IPS-18a (cell line): Measurements from ENCODE around the gene FAM222B.
A peak's percentile ranks its signal among the peaks of the same experiment; 100 is the strongest.

Experiments
- H3K27ac ChIP-seq: one replicate; pipeline ENCODE4 v1.5.1; 2013; ENCODE audit warnings: low read length
- H3K27me3 ChIP-seq: one replicate; pipeline ENCODE4 v1.6.1; 2013; ENCODE audit warnings: mild to moderate bottlenecking, low read length; ENCODE audit not compliant: control insufficient read depth, insufficient read depth
- H3K36me3 ChIP-seq: one replicate; pipeline ENCODE4 v1.6.1; 2013; ENCODE audit warnings: low read depth, low read length; ENCODE audit not compliant: control insufficient read depth
- H3K4me1 ChIP-seq: one replicate; pipeline ENCODE4 v1.6.1; 2013; ENCODE audit warnings: low read depth, low read length; ENCODE audit not compliant: control insufficient read depth
- H3K4me3 ChIP-seq: one replicate; pipeline ENCODE4 v1.5.1; 2013; ENCODE audit warnings: low read length
- H3K9ac ChIP-seq: one replicate; pipeline ENCODE4 v1.6.1; 2013; ENCODE audit warnings: mild to moderate bottlenecking, low read length, moderate library complexity
- H3K9me3 ChIP-seq: one replicate; pipeline ENCODE4 v1.6.1; 2013; ENCODE audit warnings: low read depth, low read length; ENCODE audit not compliant: control insufficient read depth

The FAM222B gene

GRCh38 chr17:28718333-28719020 is 124.1 kb downstream of the FAM222B start:
- Histone ChIP-seq H3K27me3 (no peaks in the 10 kb centered on the region), H3K9me3 (no peaks in the 10 kb centered on the region), H3K36me3 (peaks cover 49% of the 10 kb centered on the region), H3K4me1 (peaks cover 31% of the 10 kb centered on the region), H3K9ac (peak overlapping the region; percentile 74), H3K27ac (peak overlapping the region; percentile 83), H3K4me3 (peak overlapping the region; percentile 91)

DNA sequence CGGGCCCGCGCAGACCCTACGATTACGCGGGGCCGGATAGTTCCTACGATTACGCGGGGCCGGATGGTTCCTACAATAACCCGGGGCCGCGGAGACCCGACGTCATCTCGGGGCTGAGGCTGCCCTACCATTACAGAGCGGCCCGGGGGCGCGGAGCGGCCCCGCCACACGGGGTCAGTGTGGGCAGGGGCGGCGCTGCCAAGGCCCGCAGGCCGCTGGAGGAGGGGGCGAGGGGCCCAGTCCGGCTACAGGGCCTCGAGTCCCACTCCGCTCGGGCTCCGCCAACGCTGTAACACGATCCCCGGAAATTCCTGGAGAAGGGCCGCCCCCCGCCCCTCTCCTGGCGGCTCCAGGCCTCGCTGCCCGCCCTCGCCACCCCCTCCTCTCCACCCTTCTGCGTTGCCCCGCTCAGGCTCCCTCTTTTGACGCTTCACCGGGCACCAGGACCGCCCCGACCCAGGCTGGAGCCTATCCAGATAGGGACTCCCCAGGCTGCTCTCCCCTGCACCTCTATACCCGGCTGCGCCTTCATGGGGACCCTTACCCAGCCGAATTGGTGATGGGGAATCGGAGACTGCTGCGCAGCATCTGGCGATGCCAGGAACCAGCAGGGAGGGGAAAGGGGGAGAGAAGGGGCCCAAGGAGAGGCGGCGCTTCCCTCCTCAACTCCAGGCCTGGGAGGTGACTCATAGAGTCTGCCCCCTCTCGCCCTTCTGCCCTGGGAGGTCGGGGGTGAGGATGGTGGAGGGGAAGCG is 124.8 kb downstream of the FAM222B start, which contains the start of gene RAB34:
RAB34 (minus strand) TSS at position 291 of the 755 bp plus-strand sequence. CDS start 602 bp downstream, outside the sequence.
- Histone ChIP-seq H3K36me3 (peaks cover 46% of the 10 kb centered on the region), H3K9ac (peak within 1 kb of the TSS; percentile 90), H3K27me3 (no peaks in the 10 kb centered on the region), H3K27ac (peak within 1 kb of the TSS; percentile 83), H3K9me3 (no peaks in the 10 kb centered on the region), H3K4me1 (peaks cover 32% of the 10 kb centered on the region), H3K4me3 (peak within 1 kb of the TSS; percentile 91)

- peaks cover 32% of the 10 kb centered on the region for H3K4me1 ChIP-seq
- H3K9ac ChIP-seq: peak overlapping the region; percentile 90
- H3K36me3 ChIP-seq: peaks cover 39% of the 10 kb centered on the region
- H3K4me3 ChIP-seq: peak overlapping the region; percentile 91
- no peaks in the 10 kb centered on the region for H3K27me3 ChIP-seq
- peak overlapping the region; percentile 71 for H3K27ac ChIP-seq
- H3K9me3 ChIP-seq: no peaks in the 10 kb centered on the region
Observed at GRCh38 chr17:28716740-28717577, 125.6 kb downstream of the FAM222B start.

GRCh38 chr17:28715217-28715616 is 127.4 kb downstream of the FAM222B start:
- no peaks in the 10 kb centered on the region for H3K27me3 ChIP-seq
- H3K4me1 ChIP-seq: peaks cover 24% of the 10 kb centered on the region
- H3K9ac ChIP-seq: no peak overlapping the region
- H3K9me3 ChIP-seq: no peaks in the 10 kb centered on the region
- H3K4me3 ChIP-seq: no peak overlapping the region
- no peak overlapping the region for H3K27ac ChIP-seq
- H3K36me3 ChIP-seq: peaks cover 26% of the 10 kb centered on the region

DNA sequence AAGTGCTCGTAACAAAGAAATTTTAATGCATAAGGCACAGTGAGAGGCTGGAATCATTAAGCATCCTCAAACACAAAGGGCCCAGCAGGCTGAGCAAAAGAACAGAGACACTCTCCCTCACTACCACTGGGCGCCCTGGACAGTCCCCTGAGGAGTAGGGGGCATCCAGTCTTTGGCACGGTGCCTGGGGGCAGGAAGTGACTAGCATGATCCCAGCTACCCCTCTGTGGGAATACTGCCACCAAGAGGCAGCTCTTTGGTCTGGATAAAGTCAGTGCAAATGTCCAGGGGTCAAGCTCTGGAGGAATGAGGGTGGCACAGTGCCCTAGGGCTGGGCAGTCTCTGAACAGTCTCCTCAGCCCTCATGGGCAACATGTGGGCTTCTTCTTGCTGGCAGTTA is 128.3 kb downstream of the FAM222B start:
- Histone ChIP-seq H3K27me3 (no peaks in the 10 kb centered on the region), H3K4me1 (peaks cover 24% of the 10 kb centered on the region), H3K4me3 (no peak overlapping the region), H3K9ac (no peak overlapping the region), H3K9me3 (no peaks in the 10 kb centered on the region), H3K36me3 (peaks cover 26% of the 10 kb centered on the region), H3K27ac (no peak overlapping the region)

DNA sequence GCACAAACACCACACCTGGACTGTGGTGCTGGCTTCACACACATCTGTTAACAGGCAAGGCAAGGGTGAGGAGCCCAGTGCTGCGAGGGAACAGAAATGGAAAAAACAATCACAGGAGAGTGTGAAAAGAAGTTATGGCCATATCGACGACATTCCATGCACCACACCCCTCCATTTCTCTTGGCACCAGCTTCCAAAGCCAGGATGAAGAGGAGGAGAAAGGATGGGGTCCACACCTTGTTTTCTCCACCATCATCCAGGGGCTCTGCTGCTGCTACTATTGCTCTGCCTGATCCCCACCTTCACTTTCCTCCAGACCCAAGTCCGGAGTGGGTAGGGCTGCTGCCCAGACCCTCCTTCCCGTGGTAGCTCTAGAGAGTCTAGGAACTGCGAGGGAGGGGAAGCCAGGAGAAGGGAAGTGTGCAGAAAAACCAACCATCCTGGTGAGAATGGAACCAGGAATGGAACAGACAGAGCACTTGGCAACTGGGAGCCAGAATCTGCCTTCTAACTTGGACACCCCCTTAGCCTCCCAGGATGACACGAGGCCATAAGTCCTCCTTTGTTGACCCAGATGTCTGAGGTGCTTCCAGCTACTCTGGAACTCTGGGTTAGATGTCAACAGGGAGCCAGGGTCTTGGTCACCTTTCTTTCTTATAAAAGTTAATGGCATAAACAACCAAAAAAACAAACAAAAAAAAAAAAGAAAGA is 129.7 kb downstream of the FAM222B start:
- peaks cover 18% of the 10 kb centered on the region for H3K4me1 ChIP-seq
- no peak overlapping the region for H3K27ac ChIP-seq
- H3K4me3 ChIP-seq: peak overlapping the region; percentile 84
- no peaks in the 10 kb centered on the region for H3K9me3 ChIP-seq
- no peaks in the 10 kb centered on the region for H3K27me3 ChIP-seq
- H3K9ac ChIP-seq: no peak overlapping the region
- peaks cover 26% of the 10 kb centered on the region for H3K36me3 ChIP-seq

GRCh38 chr17:28712032-28712704 is 130.4 kb downstream of the FAM222B start:
- peaks cover 26% of the 10 kb centered on the region for H3K36me3 ChIP-seq
- H3K4me1 ChIP-seq: peaks cover 18% of the 10 kb centered on the region
- H3K9me3 ChIP-seq: no peaks in the 10 kb centered on the region
- H3K27me3 ChIP-seq: no peaks in the 10 kb centered on the region
- peak overlapping the region; percentile 84 for H3K4me3 ChIP-seq
- H3K9ac ChIP-seq: peak overlapping the region; percentile 87
- H3K27ac ChIP-seq: peak overlapping the region; percentile 88

GRCh38 chr17:28711723-28712031 is 130.9 kb downstream of the FAM222B start, which contains the start of gene PROCA1:
Gene PROCA1, minus strand, starts transcription at chr17:28711888. Its CDS starts 228 bp downstream, at chr17:28711660.
- no peaks in the 10 kb centered on the region for H3K9me3 ChIP-seq
- H3K27ac ChIP-seq: peak within 1 kb of the TSS; percentile 92
- peak within 1 kb of the TSS; percentile 94 for H3K9ac ChIP-seq
- H3K4me1 ChIP-seq: peaks cover 18% of the 10 kb centered on the region
- peaks cover 26% of the 10 kb centered on the region for H3K36me3 ChIP-seq
- peak within 1 kb of the TSS; percentile 84 for H3K4me3 ChIP-seq
- H3K27me3 ChIP-seq: no peaks in the 10 kb centered on the region

GRCh38 chr17:28710861-28711722 is 131.5 kb downstream of the FAM222B start:
- peaks cover 26% of the 10 kb centered on the region for H3K36me3 ChIP-seq
- H3K4me1 ChIP-seq: peaks cover 12% of the 10 kb centered on the region
- peak overlapping the region; percentile 92 for H3K27ac ChIP-seq
- H3K27me3 ChIP-seq: no peaks in the 10 kb centered on the region
- H3K4me3 ChIP-seq: peak overlapping the region; percentile 84
- peak overlapping the region; percentile 94 for H3K9ac ChIP-seq
- no peaks in the 10 kb centered on the region for H3K9me3 ChIP-seq

DNA sequence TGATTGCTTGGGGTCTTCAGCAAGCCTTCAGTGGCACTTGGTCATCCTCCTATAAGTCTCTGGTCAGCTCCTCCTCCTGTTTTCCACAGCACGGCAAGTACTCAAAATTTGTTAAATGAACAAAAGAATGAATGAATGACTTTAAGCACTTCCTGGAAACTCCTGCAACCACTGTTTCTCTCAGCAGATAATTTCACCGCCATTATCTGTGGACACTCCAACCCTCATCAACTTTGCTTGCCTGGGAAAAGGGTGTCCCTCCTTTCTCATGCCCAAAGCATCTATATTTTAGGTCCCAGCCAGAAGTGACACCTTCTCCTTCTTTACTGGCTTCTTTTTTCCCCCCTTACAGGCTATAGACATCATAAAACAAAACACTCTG is 135.3 kb downstream of the FAM222B start:
- Histone ChIP-seq H3K27me3 (no peaks in the 10 kb centered on the region), H3K9ac (no peak overlapping the region), H3K36me3 (peaks cover 10% of the 10 kb centered on the region), H3K4me3 (no peak overlapping the region), H3K27ac (no peak overlapping the region), H3K4me1 (peaks cover 2% of the 10 kb centered on the region), H3K9me3 (no peaks in the 10 kb centered on the region)
